K562 (cell line): ENCODE measurements around the gene SNX18.

Experiments
- CBX8 ChIP-seq: fragments of 200-600 bp; sonication (generic); IDR thresholded peaks from 2 replicates; pipeline ENCODE4 v1.6.1; 2012; ENCODE audit warnings: borderline replicate concordance, mixed run types, low read depth, mild to moderate bottlenecking, moderate library complexity, mixed read lengths, low read length, control low read depth, inconsistent platforms; ENCODE audit not compliant: poor library complexity, severe bottlenecking; ENCODE audit errors: extremely low read depth
- CREB1 ChIP-seq, 2 experiments: sonication (generic) in 1 of 2; formaldehyde crosslinking in 1 of 2; IDR thresholded peaks; 2 replicates each; pipeline versions ENCODE4 v1.6.1 to v1.8.0; 2012 to 2022; ENCODE audit warnings: inconsistent platforms in 1 of 2, mild to moderate bottlenecking in 1 of 2, missing genetic modification reagents in 1 of 2, moderate library complexity in 1 of 2
- CTCF ChIP-seq, 3 experiments: IDR thresholded peaks in 2 of 3; conservative IDR thresholded peaks in 1 of 3; 2 replicates each; pipeline ENCODE4 v1.5.1; 2011 to 2012; ENCODE audit warnings: low read length in 3 of 3, mild to moderate bottlenecking in 3 of 3, control low read depth in 2 of 3, improper control_type of control experiment in 1 of 3, inconsistent platforms in 1 of 3, low read depth in 1 of 3, mixed read lengths in 1 of 3, moderate library complexity in 1 of 3; ENCODE audit not compliant: insufficient read depth in 2 of 3
- ELF1 ChIP-seq: fragments of 200-800 bp; sonication (Bioruptor generic); IDR thresholded peaks from 2 replicates; pipeline ENCODE4 v1.6.1; 2016; ENCODE audit warnings: missing genetic modification characterization, missing compliant biosample characterization
- MYBL2 ChIP-seq, 2 experiments: fragments of 450-650 bp in 1 of 2; sonication (generic) in 1 of 2; formaldehyde crosslinking in 1 of 2; IDR thresholded peaks; 2 replicates each; pipeline versions ENCODE4 v1.6.1 to v1.8.1; 2017 to 2022; ENCODE audit warnings: borderline replicate concordance in 1 of 2, inconsistent platforms in 1 of 2, low read depth in 1 of 2, mild to moderate bottlenecking in 1 of 2, missing genetic modification reagents in 1 of 2, moderate library complexity in 1 of 2
- POLR3G ChIP-seq: IDR thresholded peaks from 2 replicates; pipeline ENCODE4 v1.6.1; 2011; ENCODE audit not compliant: insufficient read length, insufficient replicate concordance; ENCODE audit errors: extremely low read depth
- RNF219 ChIP-seq: fragments of 250-450 bp; sonication (Bioruptor Pico); IDR thresholded peaks from 2 replicates; pipeline ENCODE4 v1.5.0; 2022; ENCODE audit warnings: mild to moderate bottlenecking
- SIN3A ChIP-seq, 2 experiments: fragments of 150-350 bp in 1 of 2; IDR thresholded peaks; 2 replicates each; pipeline ENCODE4 v1.6.1; 2011 to 2016; ENCODE audit warnings: borderline replicate concordance in 2 of 2, low read depth in 2 of 2, low read length in 2 of 2, mild to moderate bottlenecking in 2 of 2, moderate library complexity in 2 of 2; ENCODE audit not compliant: control insufficient read depth in 1 of 2
- SRSF1 ChIP-seq: fragments of 200-400 bp; formaldehyde crosslinking; IDR thresholded peaks from 2 replicates; pipeline ENCODE4 v1.6.1; 2017; ENCODE audit warnings: mild to moderate bottlenecking, low read depth, low read length, moderate library complexity
- TEAD4 ChIP-seq, 2 experiments: sonication (generic) in 1 of 2; formaldehyde crosslinking in 1 of 2; IDR thresholded peaks; 2 replicates each; pipeline versions ENCODE4 v1.6.1 to v1.8.0; 2012 to 2022; ENCODE audit warnings: borderline replicate concordance in 1 of 2, inconsistent platforms in 1 of 2, low read length in 1 of 2, mild to moderate bottlenecking in 1 of 2, missing genetic modification reagents in 1 of 2
- TF ChIP-seq, protein P1 (sequence below): sonication (generic); formaldehyde crosslinking; IDR thresholded peaks from 2 replicates; pipeline ENCODE4 v1.5.0; 2020; ENCODE audit warnings: missing genetic modification reagents

DNA sequence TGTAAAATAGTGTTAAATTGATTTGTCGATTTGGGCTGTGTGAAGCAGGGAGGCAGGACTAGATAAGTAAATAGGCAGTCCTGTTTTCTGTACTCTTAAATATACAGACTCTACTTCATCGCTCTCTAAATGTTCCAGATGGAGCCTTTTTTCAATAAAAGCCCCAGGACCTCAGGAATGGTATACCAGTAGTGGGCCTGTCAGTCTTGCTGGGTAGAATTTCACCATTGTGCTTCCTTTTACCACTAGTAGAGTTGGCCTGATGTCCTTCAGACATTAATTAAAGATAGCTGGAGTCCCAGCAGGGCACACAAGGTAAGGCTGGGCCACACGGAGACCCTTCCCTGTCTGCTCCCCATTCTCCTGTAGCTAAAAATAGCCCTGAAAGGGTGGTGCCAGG lies 6.0 kb downstream of the SNX18 start:
- TF ChIP-seq POLR3G (no peak), TEAD4 (IDR thresholded peaks at IDR 0.05; ENCODE audit: low read length) (no peak), TEAD4 (CRISPR knock-in tag; IDR thresholded peaks at IDR 0.05; ENCODE audit: borderline replicate concordance) (no peak), CTCF (IDR thresholded peaks at IDR 0.05 in 2 of 3, conservative IDR thresholded peaks at IDR 0.05 in 1 of 3; ENCODE audit: insufficient read depth in 2 of 3, low read depth in 1 of 3, low read length in 3 of 3) (no peak), CREB1 (IDR thresholded peaks at IDR 0.05) (no peak), CREB1 (CRISPR knock-in tag; IDR thresholded peaks at IDR 0.05) (no peak), RNF219 (no peak), CBX8 (no peak), ELF1 (tag) (no peak), SRSF1 (no peak), MYBL2 (IDR thresholded peaks at IDR 0.05; ENCODE audit: low read depth) (no peak), MYBL2 (CRISPR knock-in tag; IDR thresholded peaks at IDR 0.05; ENCODE audit: borderline replicate concordance) (no peak), SIN3A (IDR thresholded peaks at IDR 0.05; ENCODE audit: borderline replicate concordance in 2 of 2, control insufficient read depth in 1 of 2, low read depth in 2 of 2, low read length in 2 of 2) (no peak)
- TF ChIP-seq, protein P1, sequence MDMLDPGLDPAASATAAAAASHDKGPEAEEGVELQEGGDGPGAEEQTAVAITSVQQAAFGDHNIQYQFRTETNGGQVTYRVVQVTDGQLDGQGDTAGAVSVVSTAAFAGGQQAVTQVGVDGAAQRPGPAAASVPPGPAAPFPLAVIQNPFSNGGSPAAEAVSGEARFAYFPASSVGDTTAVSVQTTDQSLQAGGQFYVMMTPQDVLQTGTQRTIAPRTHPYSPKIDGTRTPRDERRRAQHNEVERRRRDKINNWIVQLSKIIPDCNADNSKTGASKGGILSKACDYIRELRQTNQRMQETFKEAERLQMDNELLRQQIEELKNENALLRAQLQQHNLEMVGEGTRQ (CRISPR knock-in tag), result no peak
